ENCODE data around the gene CCR4. TPM values are rescaled to one million over a fixed set of nuclear protein-coding genes. Genes with fewer than 3 reads are reported as not detected.

Gene CCR4
- total and polyA plus RNA-seq, 10 of the 15 experiments (the other 5 are each of a cell fraction or from before 2014, with no cell fraction given) = 0.41 to 12.4 (median 5.3) TPM

GRCh38 chr3:32991781-32992180 lies 40.3 kb downstream of the CCR4 start:
- WGBS (ENCODE audit: insufficient coverage, insufficient replicate concordance, low lambda C conversion rate, missing lambda C conversion rate) = 91% methylated on average over 7 of the region's 7 CpGs
- in situ Hi-C loops (cut with MboI) = no loop called here
- CTCF ChIA-PET = no interaction called here
- H4K20me1 ChIP-seq (ENCODE audit: control insufficient read depth, insufficient read depth) = no peaks in the 10 kb centered on the region
- DNase-seq (ENCODE audit: low read depth, low spot score) (no peak), FAIRE-seq (no peak), ATAC-seq (no peak)
- TF ChIP-seq ZZZ3 (IDR thresholded peaks at IDR 0.05; ENCODE audit: control insufficient read depth, insufficient read length, low read depth) (no peak), LARP7 (IDR thresholded peaks at IDR 0.05) (no peak), MTA3 (IDR thresholded peaks at IDR 0.05; ENCODE audit: borderline replicate concordance, low read length) (no peak), BHLHE40 (IDR thresholded peaks at IDR 0.05; ENCODE audit: borderline replicate concordance in 1 of 2, low read depth in 2 of 2, low read length in 1 of 2) (no peak), PAX5 (IDR thresholded peaks at IDR 0.05; ENCODE audit: borderline replicate concordance, low read depth, low read length) (no peak), POLR2AphosphoS2 (IDR thresholded peaks at IDR 0.05; ENCODE audit: low read depth, low read length) (no peak), RELA (IDR thresholded peaks at IDR 0.05; ENCODE audit: borderline replicate concordance, partially characterized antibody) (no peak), TBL1XR1 (IDR thresholded peaks at IDR 0.05; ENCODE audit: low read depth, low read length) (no peak), HCFC1 (IDR thresholded peaks at IDR 0.05; ENCODE audit: low read length) (no peak), ELK1 (IDR thresholded peaks at IDR 0.05; ENCODE audit: low read depth, low read length) (no peak), NRF1 (conservative IDR thresholded peaks at IDR 0.05; ENCODE audit: low read depth, low read length) (no peak), STAT1 (conservative IDR thresholded peaks at IDR 0.05) (no peak), E2F8 (IDR thresholded peaks at IDR 0.05; ENCODE audit: low read depth, partially characterized antibody) (no peak), KLF5 (IDR thresholded peaks at IDR 0.05; ENCODE audit: partially characterized antibody) (no peak), MLLT1 (IDR thresholded peaks at IDR 0.05) (no peak), CBX3 (IDR thresholded peaks at IDR 0.05; ENCODE audit: borderline replicate concordance, low read depth) (no peak), RBBP5 (conservative IDR thresholded peaks at IDR 0.05) (no peak), SRF (IDR thresholded peaks at IDR 0.05; ENCODE audit: low read depth in 2 of 2, low read length in 2 of 2) (no peak), TCF12 (IDR thresholded peaks at IDR 0.05; ENCODE audit: low read depth, low read length) (no peak)
- no peak overlapping the region for H3K4me2 ChIP-seq (ENCODE audit: control insufficient read depth, insufficient read depth)
- H3K4me3 ChIP-seq = no peak overlapping the region
- no peaks in the 10 kb centered on the region for H3K9me3 ChIP-seq (replicated peaks; ENCODE audit: control insufficient read depth, insufficient read depth, low read length)
- peaks cover 6% of the 10 kb centered on the region for H3K4me1 ChIP-seq (ENCODE audit: control insufficient read depth, insufficient read depth, low read length)
- POLR2A ChIA-PET = interaction anchor here (0.6 kb wide), 1 partner anchor 146 kb away, joined by 5 read pairs; no protein-coding TSS in a partner anchor
- no peak overlapping the region for H2AFZ ChIP-seq (ENCODE audit: control insufficient read depth, low read depth, low read length)
- H3K36me3 ChIP-seq (ENCODE audit: control insufficient read depth in 2 of 2, insufficient read depth in 2 of 2, low read length in 1 of 2) = no peaks in the 10 kb centered on the region
- no peak overlapping the region for H3K9ac ChIP-seq (ENCODE audit: control insufficient read depth, insufficient read depth, low read length)
- SMC1A ChIA-PET (ENCODE audit: uncharacterized antibody, unreplicated experiment) = interaction anchor here (1.5 kb wide), 1 partner anchor 11 kb away, joined by 5 read pairs; no protein-coding TSS in a partner anchor
- no peaks in the 10 kb centered on the region for H3K79me2 ChIP-seq (ENCODE audit: control insufficient read depth, insufficient read depth, low read length)
- RAD21 ChIA-PET (ENCODE audit: unreplicated experiment) = no interaction called here
- no peaks in the 10 kb centered on the region for H3K27me3 ChIP-seq (replicated peaks in 1 of 2; ENCODE audit: control insufficient read depth in 2 of 2, insufficient read depth in 2 of 2, low read length in 1 of 2)
- intact Hi-C loops (cut with micrococcal nuclease; ENCODE audit: unreplicated experiment) = loop anchor here (2.0 kb wide), 1 partner anchor 31 kb away; no protein-coding TSS in a partner anchor
- no peak overlapping the region for H3K27ac ChIP-seq (ENCODE audit: control insufficient read depth, insufficient read depth)
- BruUV-seq (replicated peaks) = no TSS peak

All from GM12878 (cell line).